Trophoblast cell (in vitro differentiated cells and primary cell): ENCODE data around the gene NOTCH3.

Source experiments
- DNase-seq, 2 donors: peaks; one replicate each; pipeline ENCODE4 v3.0.0-alpha.2; 2016
- H2AFZ ChIP-seq: 2 replicates; pipeline ENCODE4 v1.6.1; 2013; ENCODE audit warnings: low read length, moderate library complexity, mild to moderate bottlenecking; ENCODE audit not compliant: insufficient read depth, poor library complexity
- H2AK5ac ChIP-seq: 2 replicates; pipeline ENCODE4 v1.6.1; 2013; ENCODE audit warnings: mild to moderate bottlenecking, low read length
- H2BK120ac ChIP-seq: 2 replicates; pipeline ENCODE4 v1.6.1; 2013; ENCODE audit warnings: low read length, mild to moderate bottlenecking, moderate library complexity; ENCODE audit not compliant: insufficient read depth, poor library complexity
- H2BK12ac ChIP-seq: 2 replicates; pipeline ENCODE4 v1.6.1; 2013; ENCODE audit warnings: mild to moderate bottlenecking, low read length, moderate library complexity
- H2BK5ac ChIP-seq: 2 replicates; pipeline ENCODE4 v1.6.1; 2013; ENCODE audit warnings: low read length, low read depth, moderate library complexity, mild to moderate bottlenecking; ENCODE audit not compliant: poor library complexity
- H3K14ac ChIP-seq: 2 replicates; pipeline ENCODE4 v1.6.1; 2013; ENCODE audit warnings: mild to moderate bottlenecking, low read length
- H3K18ac ChIP-seq: 2 replicates; pipeline ENCODE4 v1.6.1; 2013; ENCODE audit warnings: mild to moderate bottlenecking, low read length
- H3K23ac ChIP-seq: 2 replicates; pipeline ENCODE4 v1.6.1; 2013; ENCODE audit warnings: low read length
- H3K27ac ChIP-seq: 2 replicates; pipeline ENCODE4 v1.5.1; 2013; ENCODE audit warnings: low read depth, mild to moderate bottlenecking, inconsistent platforms, low read length, moderate library complexity
- H3K27me3 ChIP-seq: 2 replicates; pipeline ENCODE4 v1.6.1; 2013; ENCODE audit warnings: inconsistent platforms, mild to moderate bottlenecking, low read length, moderate library complexity; ENCODE audit not compliant: insufficient read depth
- H3K36me3 ChIP-seq, 2 experiments: 1 replicate in 1 of 2; 2 replicates in 1 of 2; pipeline ENCODE4 v1.6.1; 2013; ENCODE audit warnings: low read length in 2 of 2, mild to moderate bottlenecking in 2 of 2, moderate library complexity in 1 of 2; ENCODE audit not compliant: insufficient read depth in 2 of 2, control insufficient read depth in 1 of 2
- H3K4ac ChIP-seq: 2 replicates; pipeline ENCODE4 v1.6.1; 2013; ENCODE audit warnings: low read depth, mild to moderate bottlenecking, low read length, moderate library complexity
- H3K4me1 ChIP-seq, 2 experiments: 1 replicate in 1 of 2; 2 replicates in 1 of 2; pipeline ENCODE4 v1.6.1; 2013; ENCODE audit warnings: low read length in 2 of 2, mild to moderate bottlenecking in 2 of 2, moderate library complexity in 1 of 2; ENCODE audit not compliant: insufficient read depth in 2 of 2, control insufficient read depth in 1 of 2
- H3K4me2 ChIP-seq: 2 replicates; pipeline ENCODE4 v1.6.1; 2013; ENCODE audit warnings: inconsistent platforms, mild to moderate bottlenecking, low read length, moderate library complexity
- H3K4me3 ChIP-seq: 2 replicates; pipeline ENCODE4 v1.5.1; 2013; ENCODE audit warnings: mild to moderate bottlenecking, low read depth, low read length, inconsistent platforms
- H3K79me1 ChIP-seq: one replicate; pipeline ENCODE4 v1.6.1; 2013; ENCODE audit warnings: low read length
- H3K79me2 ChIP-seq: 2 replicates; pipeline ENCODE4 v1.6.1; 2013; ENCODE audit warnings: low read length, mild to moderate bottlenecking; ENCODE audit not compliant: control insufficient read depth, insufficient read depth, poor library complexity
- H3K9ac ChIP-seq: 2 replicates; pipeline ENCODE4 v1.6.1; 2013; ENCODE audit warnings: mild to moderate bottlenecking, low read length
- H3K9me3 ChIP-seq: 2 replicates; pipeline ENCODE4 v1.6.1; 2013; ENCODE audit warnings: low read depth, mild to moderate bottlenecking, control low read depth, inconsistent platforms, low read length; ENCODE audit not compliant: insufficient read depth
- H4K12ac ChIP-seq: 2 replicates; pipeline ENCODE4 v1.6.1; 2013; ENCODE audit warnings: low read depth, mild to moderate bottlenecking, low read length, moderate library complexity
- H4K8ac ChIP-seq: 2 replicates; pipeline ENCODE4 v1.6.1; 2013; ENCODE audit warnings: low read depth, mild to moderate bottlenecking, low read length, moderate library complexity
- H4K91ac ChIP-seq: one replicate; pipeline ENCODE4 v1.6.1; 2013; ENCODE audit warnings: low read depth, mild to moderate bottlenecking, low read length, moderate library complexity
- WGBS: extraction: QIAGEN DNeasy Blood & Tissue Kit; methylation state at CpG from one replicate; pipeline ENCODE4 v1.1.7; 2013; ENCODE audit warnings: missing lambda C conversion rate; ENCODE audit not compliant: insufficient read length, insufficient coverage; ENCODE audit errors: extremely low coverage; 5-methylcytosine and 5-hydroxymethylcytosine counted together

The NOTCH3 gene

GRCh38 chr19:15184776-15185175, 16.0 kb downstream of the NOTCH3 start:
- WGBS = no CpG with 5 or more reads among the region's 4 CpGs
- H3K79me2 ChIP-seq = no peaks in the 10 kb centered on the region
- no peak overlapping the region for H3K27ac ChIP-seq
- no peak for DNase-seq
- H4K12ac ChIP-seq = no peak overlapping the region
- no peak overlapping the region for H3K4me3 ChIP-seq
- H3K14ac ChIP-seq = no peak overlapping the region
- no peak overlapping the region for H3K4ac ChIP-seq
- no peak overlapping the region for H3K9ac ChIP-seq
- no peaks in the 10 kb centered on the region for H3K4me1 ChIP-seq
- no peak overlapping the region for H2AFZ ChIP-seq
- H3K18ac ChIP-seq = no peak overlapping the region
- no peak overlapping the region for H4K91ac ChIP-seq
- no peaks in the 10 kb centered on the region for H3K27me3 ChIP-seq
- peaks cover 2% of the 10 kb centered on the region for H3K9me3 ChIP-seq
- no peak overlapping the region for H3K4me2 ChIP-seq
- no peak overlapping the region for H2BK5ac ChIP-seq
- no peaks in the 10 kb centered on the region for H3K79me1 ChIP-seq
- H4K8ac ChIP-seq = no peak overlapping the region
- H3K36me3 ChIP-seq = peaks cover 68 to 69% of the 10 kb centered on the region in 2 experiments
- no peak overlapping the region for H2BK120ac ChIP-seq
- no peak overlapping the region for H2AK5ac ChIP-seq
- no peak overlapping the region for H3K23ac ChIP-seq
- no peak overlapping the region for H2BK12ac ChIP-seq

GRCh38 chr19:15181394-15181793, 19.4 kb downstream of the NOTCH3 start:
- no peak overlapping the region for H3K4me3 ChIP-seq
- no peak overlapping the region for H3K14ac ChIP-seq
- WGBS = no CpG with 5 or more reads among the region's 23 CpGs

GRCh38 chr19:15180451-15181390, 20.1 kb downstream of the NOTCH3 start:
- no peak overlapping the region for H3K18ac ChIP-seq
- H3K36me3 ChIP-seq = peaks cover 57 to 58% of the 10 kb centered on the region in 2 experiments
- WGBS = no CpG with 5 or more reads among the region's 39 CpGs
- peak overlapping the region; percentile 18 for H3K23ac ChIP-seq
- no peak overlapping the region for H2BK120ac ChIP-seq
- H3K14ac ChIP-seq = no peak overlapping the region
- H2BK12ac ChIP-seq = no peak overlapping the region
- H3K79me2 ChIP-seq = no peaks in the 10 kb centered on the region
- H3K4ac ChIP-seq = no peak overlapping the region
- H4K8ac ChIP-seq = no peak overlapping the region
- H3K27ac ChIP-seq = no peak overlapping the region
- no peaks in the 10 kb centered on the region for H3K79me1 ChIP-seq
- H4K12ac ChIP-seq = no peak overlapping the region
- no peaks in the 10 kb centered on the region for H3K4me1 ChIP-seq
- H4K91ac ChIP-seq = no peak overlapping the region
- DNase-seq = peak; percentile 76 to 81
- H3K4me2 ChIP-seq = no peak overlapping the region
- H3K9me3 ChIP-seq = no peaks in the 10 kb centered on the region
- H3K27me3 ChIP-seq = no peaks in the 10 kb centered on the region
- no peak overlapping the region for H2AFZ ChIP-seq
- H2BK5ac ChIP-seq = no peak overlapping the region
- H3K4me3 ChIP-seq = no peak overlapping the region
- no peak overlapping the region for H2AK5ac ChIP-seq
- H3K9ac ChIP-seq = no peak overlapping the region

More at GRCh38 chr19:15181394-15181793, 19.4 kb downstream of the NOTCH3 start:
- H3K4me1 ChIP-seq = no peaks in the 10 kb centered on the region
- no peak overlapping the region for H3K4ac ChIP-seq
- H4K12ac ChIP-seq = no peak overlapping the region
- no peak overlapping the region for H3K23ac ChIP-seq
- no peaks in the 10 kb centered on the region for H3K79me2 ChIP-seq
- no peaks in the 10 kb centered on the region for H3K79me1 ChIP-seq
- H2AK5ac ChIP-seq = no peak overlapping the region
- H2BK12ac ChIP-seq = no peak overlapping the region
- H3K9me3 ChIP-seq = no peaks in the 10 kb centered on the region
- no peaks in the 10 kb centered on the region for H3K27me3 ChIP-seq
- DNase-seq = peak; percentile 19 to 44
- no peak overlapping the region for H4K8ac ChIP-seq
- H3K36me3 ChIP-seq = peaks cover 56 to 58% of the 10 kb centered on the region in 2 experiments
- H2AFZ ChIP-seq = no peak overlapping the region
- no peak overlapping the region for H3K27ac ChIP-seq
- no peak overlapping the region for H3K4me2 ChIP-seq
- H2BK5ac ChIP-seq = no peak overlapping the region
- H4K91ac ChIP-seq = no peak overlapping the region
- no peak overlapping the region for H3K9ac ChIP-seq
- H2BK120ac ChIP-seq = no peak overlapping the region
- H3K18ac ChIP-seq = no peak overlapping the region

GRCh38 chr19:15178629-15179308, 22.0 kb downstream of the NOTCH3 start:
- Histone ChIP-seq H3K18ac (no peak overlapping the region), H3K9me3 (peaks cover 5% of the 10 kb centered on the region), H3K23ac (no peak overlapping the region), H2BK120ac (no peak overlapping the region), H2AFZ (no peak overlapping the region), H3K36me3 (peaks cover 55 to 57% of the 10 kb centered on the region in 2 experiments), H3K9ac (no peak overlapping the region), H3K4me2 (no peak overlapping the region), H4K91ac (no peak overlapping the region), H3K4me3 (no peak overlapping the region), H3K4me1 (no peaks in the 10 kb centered on the region), H4K12ac (no peak overlapping the region), H3K79me1 (no peaks in the 10 kb centered on the region), H2BK5ac (no peak overlapping the region), H3K79me2 (no peaks in the 10 kb centered on the region), H2BK12ac (no peak overlapping the region), H3K27me3 (no peaks in the 10 kb centered on the region), H2AK5ac (no peak overlapping the region), H4K8ac (no peak overlapping the region), H3K14ac (no peak overlapping the region), H3K4ac (no peak overlapping the region), H3K27ac (no peak overlapping the region)
- no CpG with 5 or more reads among the region's 33 CpGs for whole genome bisulfite sequencing
- DNase-seq = no peak
